ENCODE data around the gene NT5E.
"Not testable (repeated sequence)": the region's sequence is repeated elsewhere in the genome, so short reads cannot be mapped to it uniquely, and the experiment has no call there.

The NT5E gene

GRCh38 chr6:85449818-85450759, at the start of gene NT5E:
TSS of gene NT5E (plus strand) at chr6:85450083. CDS start at chr6:85450140, 57 bp downstream.
- DNase-seq = peak; percentile 42

GRCh38 chr6:85400331-85400730, 49.6 kb upstream of the NT5E start:
- no peak for DNase-seq

GRCh38 chr6:85401186-85402021, 48.5 kb upstream of the NT5E start:
- DNase-seq = no peak

GRCh38 chr6:85402071-85402470, 47.8 kb upstream of the NT5E start:
- DNase-seq = no peak

- DNase-seq = no peak
These were observed 47.0 kb upstream of the NT5E start for GRCh38 chr6:85402922-85403321.

- no peak for DNase-seq
These were observed 46.4 kb upstream of the NT5E start for GRCh38 chr6:85403331-85404015.

- not testable (repeated sequence) for DNase-seq
These were observed 45.8 kb upstream of the NT5E start for GRCh38 chr6:85404016-85404563.

GRCh38 chr6:85404564-85405174, 45.2 kb upstream of the NT5E start:
- peak; percentile 15 for DNase-seq

GRCh38 chr6:85405175-85405852, 44.6 kb upstream of the NT5E start:
- DNase-seq = no peak

- DNase-seq = no peak
These were observed 44.1 kb upstream of the NT5E start for GRCh38 chr6:85405853-85406198.

- no peak for DNase-seq
These were observed 43.2 kb upstream of the NT5E start for GRCh38 chr6:85406641-85407075.

GRCh38 chr6:85408039-85408438, 41.8 kb upstream of the NT5E start:
- DNase-seq = no peak

- DNase-seq = no peak
These were observed 36.9 kb upstream of the NT5E start for GRCh38 chr6:85412911-85413430.

- no peak for DNase-seq
These were observed 33.8 kb upstream of the NT5E start for GRCh38 chr6:85416049-85416448.

- no peak for DNase-seq
These were observed 33.1 kb upstream of the NT5E start for GRCh38 chr6:85416766-85417165.

- DNase-seq = no peak
These were observed 32.5 kb upstream of the NT5E start for GRCh38 chr6:85417336-85417735.

- DNase-seq = no peak
These were observed 31.8 kb upstream of the NT5E start for GRCh38 chr6:85418059-85418458.

- no peak for DNase-seq
These were observed 30.7 kb upstream of the NT5E start for GRCh38 chr6:85419046-85419759.

GRCh38 chr6:85420551-85420950, 29.3 kb upstream of the NT5E start:
- no peak for DNase-seq

- DNase-seq = no peak
These were observed 28.7 kb upstream of the NT5E start for GRCh38 chr6:85421181-85421580.

- DNase-seq = no peak
These were observed 27.9 kb upstream of the NT5E start for GRCh38 chr6:85421972-85422371.
